Vagina (tissue), 2 donors: ENCODE results near the gene ACTN4. TPM values are rescaled to one million over a fixed set of nuclear protein-coding genes. Genes with fewer than 3 reads are reported as not detected.

Experiments
- DNase-seq, 2 donors: peaks; one replicate each; pipeline ENCODE4 v3.0.0-alpha.2; 2017; ENCODE audit errors: extremely low spot score in 2 of 2
- H3K27ac ChIP-seq: fragments of 200-600 bp; sonication (generic); one replicate; pipeline ENCODE4 v1.5.1; 2019
- H3K27me3 ChIP-seq: fragments of 200-600 bp; sonication (generic); one replicate; pipeline ENCODE4 v1.5.1; 2019
- H3K36me3 ChIP-seq, 2 donors: fragments of 200-600 bp; sonication (generic); one replicate each; pipeline ENCODE4 v1.5.1; 2017 to 2019
- H3K4me1 ChIP-seq: fragments of 200-600 bp; sonication (generic); one replicate; pipeline ENCODE4 v1.5.1; 2019
- H3K4me3 ChIP-seq, 2 donors: fragments of 200-600 bp; sonication (generic); 1 replicate in 1 of 2; 2 replicates in 1 of 2; pipeline ENCODE4 v1.5.1; 2016 to 2019
- H3K9me3 ChIP-seq: fragments of 200-600 bp; sonication (generic); one replicate; pipeline ENCODE4 v1.5.1; 2019
- CTCF ChIP-seq, 3 experiments: fragments of 450-650 bp in 2 of 3; fragments of 200-600 bp in 1 of 3; sonication (generic) in 1 of 3; IDR thresholded peaks; one replicate each; pipeline ENCODE4 v1.5.1; 2017 to 2019; ENCODE audit warnings: antibody characterized with exemption in 3 of 3, mild to moderate bottlenecking in 2 of 3, moderate library complexity in 2 of 3
- POLR2A ChIP-seq, 2 donors: fragments of 450-650 bp; IDR thresholded peaks; one replicate each; pipeline ENCODE4 v1.6.1; 2017; ENCODE audit warnings: antibody characterized with exemption in 2 of 2, mild to moderate bottlenecking in 2 of 2, moderate library complexity in 2 of 2
- POLR2AphosphoS5 ChIP-seq, 2 donors: sonication (generic); formaldehyde crosslinking; IDR thresholded peaks; one replicate each; pipeline ENCODE4 v1.9.0; 2017; ENCODE audit warnings: antibody characterized with exemption in 2 of 2, mild to moderate bottlenecking in 2 of 2, low read depth in 1 of 2; ENCODE audit not compliant: insufficient read depth in 1 of 2
- intact Hi-C: fragments of 100-400 bp; cut with DNase I; formaldehyde crosslinking; loops from one replicate; pipeline ENCODE4 v1.15.1; 2023
- total RNA-seq: library from RNA; depleted of rRNA; stranded (reverse); fragments of >200 nt; gene quantifications from one replicate; pipeline ENCODE4 v1.2.3, GENCODE V29; 2016

The ACTN4 gene
- total RNA-seq, 1 donor from 2014 or later = 513 TPM

- Histone ChIP-seq H3K9me3 (no peaks in the 10 kb centered on the region), H3K27ac (peak overlapping the region; percentile 97), H3K4me1 (peaks cover 100% of the 10 kb centered on the region), H3K27me3 (no peaks in the 10 kb centered on the region), H3K36me3 (no peaks in the 10 kb centered on the region), H3K4me3 (no peak overlapping the region)
- no peak for DNase-seq
- intact Hi-C loops = no loop called here
- TF ChIP-seq POLR2AphosphoS5 (IDR thresholded peaks at IDR 0.05; ENCODE audit: insufficient read depth in 1 of 2, low read depth in 1 of 2) (peak in 1 of 2 donors; percentile 61), POLR2A (IDR thresholded peaks at IDR 0.05) (no peak), CTCF (IDR thresholded peaks at IDR 0.05) (no peak)
Observed at GRCh38 chr19:38665950-38666662, 18.7 kb downstream of the ACTN4 start.

- TF ChIP-seq POLR2A (IDR thresholded peaks at IDR 0.05) (no peak), CTCF (IDR thresholded peaks at IDR 0.05) (no peak), POLR2AphosphoS5 (IDR thresholded peaks at IDR 0.05; ENCODE audit: insufficient read depth in 1 of 2, low read depth in 1 of 2) (peak in 1 of 2 donors; percentile 45)
- intact Hi-C loops = no loop called here
- DNase-seq = no peak
- Histone ChIP-seq H3K36me3 (no peaks in the 10 kb centered on the region), H3K4me3 (no peak overlapping the region), H3K27ac (peak overlapping the region; percentile 97), H3K9me3 (no peaks in the 10 kb centered on the region), H3K4me1 (peaks cover 100% of the 10 kb centered on the region), H3K27me3 (no peaks in the 10 kb centered on the region)
Observed at GRCh38 chr19:38666663-38667511, 19.4 kb downstream of the ACTN4 start.

- Histone ChIP-seq H3K4me3 (no peak overlapping the region), H3K36me3 (no peaks in the 10 kb centered on the region), H3K27me3 (no peaks in the 10 kb centered on the region), H3K27ac (peak overlapping the region; percentile 97), H3K4me1 (peaks cover 94% of the 10 kb centered on the region), H3K9me3 (no peaks in the 10 kb centered on the region)
- TF ChIP-seq POLR2A (IDR thresholded peaks at IDR 0.05) (no peak), POLR2AphosphoS5 (IDR thresholded peaks at IDR 0.05; ENCODE audit: insufficient read depth in 1 of 2, low read depth in 1 of 2) (no peak), CTCF (IDR thresholded peaks at IDR 0.05) (no peak)
- intact Hi-C loops = no loop called here
- DNase-seq = no peak
Observed at GRCh38 chr19:38667661-38668171, 20.3 kb downstream of the ACTN4 start.

- Histone ChIP-seq H3K27ac (peak overlapping the region; percentile 97), H3K9me3 (no peaks in the 10 kb centered on the region), H3K4me3 (peak overlapping the region in 1 of 2 donors; percentile 1), H3K36me3 (no peaks in the 10 kb centered on the region), H3K4me1 (peaks cover 84% of the 10 kb centered on the region), H3K27me3 (no peaks in the 10 kb centered on the region)
- TF ChIP-seq POLR2A (IDR thresholded peaks at IDR 0.05) = no peak
- no peak for TF ChIP-seq CTCF (IDR thresholded peaks at IDR 0.05)
- TF ChIP-seq POLR2AphosphoS5 (IDR thresholded peaks at IDR 0.05; ENCODE audit: insufficient read depth in 1 of 2, low read depth in 1 of 2) = no peak
- DNase-seq = no peak
- intact Hi-C loops = no loop called here
Observed at GRCh38 chr19:38669552-38669951, 22.1 kb downstream of the ACTN4 start.
